NCI-H1694 treated with DMSO at 0.1 percent for 48 hours (cell line): ENCODE results near the gene UBFD1.
A peak's percentile ranks its signal among the peaks of the same experiment; 100 is the strongest.
"Not testable (repeated sequence)": the region's sequence is repeated elsewhere in the genome, so short reads cannot be mapped to it uniquely, and the experiment has no call there.

ENCODE experiments used
- DNase-seq: peaks from one replicate; lab custom pipeline; 2025; lab: John Stamatoyannopoulos, UW

The UBFD1 gene, protein sequence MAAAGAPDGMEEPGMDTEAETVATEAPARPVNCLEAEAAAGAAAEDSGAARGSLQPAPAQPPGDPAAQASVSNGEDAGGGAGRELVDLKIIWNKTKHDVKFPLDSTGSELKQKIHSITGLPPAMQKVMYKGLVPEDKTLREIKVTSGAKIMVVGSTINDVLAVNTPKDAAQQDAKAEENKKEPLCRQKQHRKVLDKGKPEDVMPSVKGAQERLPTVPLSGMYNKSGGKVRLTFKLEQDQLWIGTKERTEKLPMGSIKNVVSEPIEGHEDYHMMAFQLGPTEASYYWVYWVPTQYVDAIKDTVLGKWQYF

DNA sequence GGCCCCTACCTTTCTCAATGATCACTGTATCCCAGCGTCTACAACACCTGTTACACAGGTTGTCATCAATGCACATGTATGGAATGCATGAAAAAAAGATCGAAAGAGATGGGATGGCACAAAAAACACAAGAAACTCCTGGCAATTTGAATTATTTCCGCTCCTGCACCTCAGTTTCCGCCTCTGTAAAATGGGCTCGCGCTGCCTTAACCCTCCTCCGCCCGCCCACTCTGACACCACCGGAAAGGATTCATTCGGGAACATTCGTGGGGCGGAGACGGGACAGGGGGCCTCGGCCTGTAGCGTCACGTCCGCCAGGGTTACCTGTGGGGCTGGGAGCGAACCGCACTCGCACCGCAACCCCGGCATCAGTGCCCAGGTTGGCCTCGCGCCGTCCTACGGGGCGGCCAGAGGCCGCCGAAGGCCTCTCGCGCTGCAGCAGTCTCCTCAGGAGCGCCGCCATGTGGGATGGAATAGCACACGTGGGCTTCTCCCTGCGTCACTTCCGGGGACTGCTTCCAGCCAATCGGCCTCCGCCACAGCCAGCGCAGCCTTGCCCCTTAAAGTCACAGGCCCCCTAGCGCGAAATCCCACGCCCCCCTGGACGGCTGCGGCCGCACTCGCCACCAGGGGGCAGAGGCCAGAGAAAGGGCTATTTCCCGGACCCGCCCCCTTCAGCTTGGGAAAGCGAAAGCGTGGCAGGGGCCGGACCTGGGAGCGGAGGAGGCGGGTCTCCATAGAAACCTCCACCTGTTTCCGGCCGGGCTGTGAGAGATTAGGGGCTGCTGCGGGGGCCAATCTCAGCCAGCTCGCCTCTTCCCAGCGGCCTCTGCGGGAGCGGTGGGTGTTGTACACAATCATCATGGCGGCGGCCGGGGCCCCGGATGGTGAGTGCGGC, at the start of gene UBFD1, which contains the start of gene EARS2:
Gene UBFD1, plus strand, starts transcription at position 847 of the 898 bp plus-strand sequence. Its CDS starts 16 bp downstream, at position 863.
Gene EARS2, minus strand, starts transcription at position 470 of the 898 bp plus-strand sequence. Its CDS starts 7 bp downstream, at position 463.
- peak; percentile 98 for DNase-seq

DNA sequence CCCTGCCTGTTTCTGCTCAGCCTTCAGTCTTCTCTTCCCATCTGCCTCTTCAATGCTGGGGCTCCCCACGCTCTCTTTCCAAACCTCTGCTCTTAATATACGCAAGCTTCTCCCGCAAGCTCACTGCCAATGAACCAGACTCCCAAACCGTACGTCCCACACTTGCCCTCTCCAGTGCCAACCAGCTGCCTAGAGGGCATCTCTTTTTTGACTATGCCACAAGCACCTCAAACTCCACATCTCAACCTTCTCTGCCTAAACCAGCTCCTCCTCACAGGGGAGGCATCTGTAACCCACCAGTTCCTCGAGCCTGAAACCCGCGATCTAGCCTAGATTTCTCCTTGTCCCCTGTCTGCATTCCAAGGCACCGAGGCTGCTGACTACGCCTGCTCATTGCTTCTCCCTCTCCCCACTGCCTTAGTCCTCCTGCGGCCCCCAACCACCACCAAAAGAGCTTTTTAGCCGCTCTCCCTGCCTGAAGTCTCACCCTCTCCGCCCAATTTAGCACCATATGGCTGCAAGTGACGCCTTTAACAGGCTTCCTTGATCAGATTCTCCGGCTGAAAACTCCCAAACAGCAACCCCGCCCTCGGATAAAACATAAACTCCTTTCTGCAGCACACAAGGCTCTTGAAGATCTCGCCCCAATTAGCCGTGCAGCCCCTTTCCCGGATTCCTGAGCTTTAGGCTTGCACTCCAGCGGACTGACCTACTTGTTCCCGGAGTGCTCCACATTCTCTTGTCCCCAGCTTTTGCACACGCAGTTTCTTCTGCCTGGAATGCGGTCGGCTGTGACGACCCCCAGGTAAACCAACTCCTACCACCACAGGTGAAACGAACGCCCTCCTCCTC, 48.7 kb upstream of the UBFD1 start:
- DNase-seq, result peak; percentile 28

DNA sequence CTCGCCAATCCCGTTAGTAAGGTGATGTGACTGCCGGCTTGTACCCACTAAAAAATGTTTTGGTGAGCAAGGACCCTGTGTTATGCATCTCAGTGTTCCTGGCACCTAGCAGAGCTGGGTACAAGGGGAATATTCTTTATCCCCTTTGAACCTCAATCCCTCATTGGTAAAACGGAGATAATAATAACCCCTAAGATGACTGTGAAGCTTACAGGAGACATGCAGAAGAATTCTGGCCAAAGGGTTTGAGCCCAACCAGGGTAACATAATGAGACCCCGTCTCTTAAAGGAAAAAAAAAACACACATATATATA, 48.1 kb upstream of the UBFD1 start:
- no peak for DNase-seq

DNA sequence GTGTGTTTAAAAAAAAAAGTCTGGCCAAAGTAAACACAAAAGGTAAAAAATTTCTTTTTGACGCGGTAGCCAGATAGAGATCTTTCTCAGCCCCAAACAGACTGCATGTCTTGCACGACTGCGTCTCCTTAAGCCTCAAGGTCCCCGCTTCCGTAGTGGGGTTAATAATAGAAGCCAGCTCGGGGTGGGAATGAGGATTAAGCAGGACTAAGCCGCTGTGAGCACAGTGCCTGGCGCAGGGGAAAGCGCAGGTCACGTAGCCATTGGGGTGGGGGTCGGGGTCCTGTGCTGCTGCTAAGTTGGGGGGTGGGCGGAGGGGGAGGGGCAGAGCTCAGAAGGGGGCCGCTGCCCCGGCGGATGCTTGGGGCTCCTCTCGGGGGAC, 47.8 kb upstream of the UBFD1 start:
- peak; percentile 3 for DNase-seq

DNA sequence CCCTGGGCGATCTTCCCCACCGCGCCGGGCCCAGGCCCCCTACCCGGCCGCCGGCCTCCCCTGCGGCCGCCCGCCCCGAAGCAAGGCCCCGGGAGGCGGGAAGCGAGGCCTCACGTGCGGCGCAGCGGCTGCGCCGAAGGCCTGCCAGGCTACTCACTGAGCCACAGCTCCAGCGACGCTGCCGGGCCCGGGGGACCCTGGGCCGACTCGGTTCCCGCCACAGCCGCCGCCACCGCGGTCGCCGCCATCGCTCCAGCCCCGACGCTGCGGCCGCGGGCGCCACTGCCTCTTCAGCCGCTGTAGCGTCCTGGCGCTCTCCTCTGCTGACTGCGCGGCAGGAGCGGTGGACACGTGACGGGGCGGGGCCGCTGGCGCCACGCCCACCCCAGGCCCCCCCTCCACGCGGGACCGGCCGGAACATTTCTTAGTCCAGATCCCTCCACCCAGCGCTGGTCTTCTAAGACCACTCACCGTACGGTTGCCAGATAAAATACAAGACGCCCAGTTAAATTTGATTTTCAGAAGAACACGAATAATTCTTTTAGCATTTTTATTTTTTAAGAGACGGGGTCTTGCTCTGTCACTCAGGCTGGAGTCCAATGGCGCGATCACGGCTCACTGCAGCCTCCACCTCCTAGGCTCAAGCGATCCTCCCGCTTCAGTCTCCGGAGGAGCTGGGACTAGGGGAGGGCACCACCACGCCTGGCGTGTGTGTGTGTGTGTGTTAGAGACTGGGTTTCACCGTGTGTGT, 47.2 kb upstream of the UBFD1 start, which contains the start of gene GGA2:
Gene GGA2, minus strand, starts transcription at position 331 of the 751 bp plus-strand sequence. Its CDS starts 83 bp downstream, at position 248.
- peak; percentile 77 for DNase-seq

DNA sequence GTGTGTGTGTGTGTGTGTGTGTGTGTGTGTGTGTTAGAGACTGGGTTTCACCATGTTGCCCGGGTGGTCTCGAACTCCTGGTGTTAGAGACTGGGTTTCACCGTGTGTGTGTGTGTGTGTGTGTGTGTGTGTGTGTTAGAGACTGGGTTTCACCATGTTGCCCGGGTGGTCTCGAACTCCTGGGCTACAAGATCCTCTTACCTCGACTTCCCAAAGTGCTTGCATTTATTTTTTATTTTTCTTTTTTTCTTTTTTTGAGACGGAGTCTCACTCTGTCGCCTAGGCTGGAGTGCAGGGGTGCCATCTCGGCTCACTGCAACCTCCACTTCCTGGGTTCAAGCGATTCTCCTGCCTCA, 46.6 kb upstream of the UBFD1 start:
- DNase-seq, result not testable (repeated sequence)

DNA sequence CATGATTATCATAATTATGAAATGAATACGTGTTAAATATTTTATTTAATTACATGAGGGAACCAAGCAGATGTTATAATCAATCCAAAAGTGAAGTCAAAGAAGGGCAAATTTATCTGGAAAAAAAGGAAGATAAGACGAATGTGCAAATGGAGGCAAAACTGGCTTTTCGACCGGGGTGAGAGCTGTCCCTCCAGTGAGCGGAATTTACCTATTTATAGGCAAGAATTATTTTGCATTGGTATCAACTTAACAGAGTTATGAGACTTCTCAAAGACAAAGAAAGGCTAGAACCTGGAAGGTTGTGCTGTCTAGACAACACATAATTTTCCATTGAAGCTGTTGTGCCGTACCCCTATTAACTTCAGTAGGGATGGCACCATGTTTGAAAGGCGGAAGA, 45.8 kb upstream of the UBFD1 start:
- no peak for DNase-seq

DNA sequence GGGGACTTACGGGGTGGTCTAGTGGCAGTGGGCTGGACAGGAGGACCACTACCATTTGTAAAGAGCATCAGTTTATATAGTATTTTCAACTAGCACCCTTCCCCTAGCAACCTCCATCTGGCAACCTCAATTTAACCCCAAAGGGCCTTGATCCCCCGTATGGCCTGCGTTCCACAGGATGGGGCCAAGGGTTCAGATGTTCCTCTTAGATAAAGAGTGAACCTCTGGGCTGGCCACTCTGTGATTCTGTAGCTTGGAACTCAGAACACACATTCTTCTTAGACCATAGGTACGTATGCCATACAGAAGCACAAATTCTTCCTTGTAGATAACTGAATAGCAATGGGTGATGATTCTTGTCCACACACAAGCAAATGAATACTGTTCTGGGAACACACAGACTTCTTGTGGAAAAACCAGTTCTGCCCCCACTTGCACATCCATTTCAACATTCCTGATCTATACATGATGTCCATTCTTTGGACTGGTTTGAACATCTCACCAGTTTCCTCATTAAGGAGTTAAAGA, 45.3 kb upstream of the UBFD1 start:
- no peak for DNase-seq

DNA sequence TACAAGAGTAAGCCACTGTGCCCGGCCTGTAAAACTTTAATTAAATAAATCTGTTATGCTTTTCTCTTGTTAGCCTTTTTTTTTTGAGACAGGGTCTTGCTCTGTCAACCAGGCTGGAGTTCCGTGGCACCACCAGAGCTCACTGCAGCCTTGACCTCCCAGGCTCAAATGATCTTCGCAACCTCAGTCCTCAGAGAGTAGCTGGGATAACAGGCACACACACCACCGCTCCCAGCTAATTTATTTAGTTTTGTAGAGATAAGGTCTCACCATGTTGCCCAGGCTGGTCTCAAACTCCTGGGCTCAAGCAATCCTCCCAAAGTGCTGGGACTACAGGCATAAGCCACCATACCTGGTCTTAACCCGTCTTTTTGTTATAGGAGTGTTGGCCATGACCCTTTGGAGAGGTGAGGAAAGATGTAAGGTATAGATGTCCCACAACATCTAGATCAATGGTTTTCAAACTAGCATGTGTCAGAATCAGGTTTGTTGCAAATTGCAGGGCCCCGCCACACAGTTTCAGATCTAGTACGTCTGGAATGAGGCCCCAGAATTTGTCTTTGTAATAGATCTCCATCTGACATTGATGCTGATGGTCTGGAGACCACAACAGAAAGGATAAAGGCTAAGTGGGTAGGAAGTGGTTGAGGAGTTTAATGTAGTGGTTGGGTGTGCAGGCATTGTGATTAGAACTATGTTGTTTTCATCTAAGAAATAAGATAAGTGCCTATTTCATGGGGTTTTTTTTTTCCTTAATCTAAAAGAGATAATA, 43.0 kb upstream of the UBFD1 start:
- no peak for DNase-seq

DNA sequence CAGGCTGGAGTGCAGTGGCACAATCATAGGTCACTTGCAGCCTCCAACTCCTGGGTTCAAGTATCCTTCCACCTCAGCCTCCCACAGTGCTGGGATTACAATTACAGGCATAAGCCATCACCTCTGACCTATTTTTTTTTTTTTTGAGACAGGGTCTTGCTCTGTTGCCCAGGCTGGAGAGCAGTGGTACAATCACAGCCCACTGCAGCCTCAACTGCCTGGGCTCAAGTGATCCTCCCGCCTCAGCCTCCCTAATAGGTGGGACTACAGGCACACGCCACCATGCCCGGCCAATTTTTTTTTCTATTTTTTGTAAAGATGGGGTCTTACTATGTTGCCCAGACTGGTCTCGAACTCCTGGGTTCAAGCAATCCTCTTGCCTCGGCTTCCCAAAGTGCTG, 41.6 kb upstream of the UBFD1 start:
- DNase-seq, result no peak

DNA sequence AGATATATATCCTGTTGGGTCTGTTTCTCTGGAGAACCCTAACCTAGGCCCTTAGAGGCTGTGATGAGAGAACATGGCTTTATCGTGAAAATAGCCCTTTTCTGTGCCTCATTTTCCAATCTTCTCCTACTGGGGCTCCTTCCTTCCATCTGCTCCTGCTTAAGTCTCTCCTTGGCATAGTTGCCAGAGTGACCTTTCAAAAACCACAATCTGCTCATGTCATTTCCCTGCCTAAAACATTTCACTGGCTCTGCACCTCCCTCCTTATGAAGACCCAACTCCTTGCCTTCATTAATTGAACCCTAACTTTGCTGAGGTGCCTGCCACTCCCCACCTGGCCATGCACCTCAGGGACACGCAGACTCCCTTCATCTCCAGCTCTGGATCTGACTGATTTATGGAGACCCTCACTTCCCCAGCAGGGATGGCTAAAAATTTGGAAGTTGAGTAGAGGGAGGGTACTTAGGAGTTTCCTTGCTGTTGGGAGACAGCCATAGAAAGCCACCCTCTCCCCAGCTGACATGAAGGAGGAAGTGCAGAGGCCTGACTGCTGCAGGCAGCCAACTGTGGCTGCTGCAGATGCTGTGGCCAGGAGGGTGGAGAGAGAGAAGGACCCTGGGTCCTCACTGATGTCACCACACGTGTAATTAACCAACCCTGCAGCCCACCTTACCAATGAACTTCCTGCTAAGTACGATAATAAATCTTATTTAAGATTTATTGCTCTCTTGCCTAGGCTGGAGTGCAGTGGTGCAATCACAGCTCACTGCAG, 41.0 kb upstream of the UBFD1 start:
- DNase-seq, result no peak

DNA sequence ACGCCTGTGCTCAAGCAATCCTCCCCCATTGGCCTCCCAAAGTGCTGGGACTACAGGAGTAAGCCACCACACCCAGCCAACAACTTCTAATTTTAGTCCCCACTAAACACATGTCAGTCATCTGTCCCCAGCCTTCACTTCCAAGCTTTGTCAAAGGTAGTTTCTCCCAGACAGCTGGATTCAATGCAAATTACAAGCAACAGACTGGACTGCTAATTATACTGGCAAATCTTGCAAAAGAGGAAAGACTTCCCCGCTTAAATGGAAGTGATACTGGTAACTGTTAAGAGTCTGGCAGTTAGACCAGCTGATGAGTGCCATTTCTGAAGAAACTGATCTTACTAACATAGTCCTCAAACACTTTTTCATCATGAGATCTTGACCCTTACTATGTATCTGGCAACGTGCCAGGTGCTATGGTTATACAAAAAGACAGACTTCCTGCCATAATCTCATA, 39.1 kb upstream of the UBFD1 start:
- no peak for DNase-seq

DNA sequence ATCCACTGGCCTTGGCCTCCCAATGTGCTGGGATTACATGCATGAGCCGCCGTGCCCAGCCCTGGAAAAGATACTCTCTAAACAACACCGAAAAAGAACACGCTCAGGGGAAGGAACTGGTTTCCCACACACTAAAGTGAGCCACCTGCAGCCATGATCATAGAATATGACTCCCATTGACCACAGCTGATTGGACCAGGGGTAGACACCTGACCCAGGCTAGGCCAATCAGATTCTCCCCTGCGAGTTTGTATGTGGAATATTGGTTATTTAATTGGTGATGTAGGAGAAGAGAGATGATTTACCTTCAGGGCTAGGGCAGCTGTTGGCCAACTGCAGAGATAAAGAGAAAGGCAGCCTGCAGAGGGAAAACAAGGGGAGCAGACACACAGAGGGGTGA, 38.2 kb upstream of the UBFD1 start:
- DNase-seq, result no peak

DNA sequence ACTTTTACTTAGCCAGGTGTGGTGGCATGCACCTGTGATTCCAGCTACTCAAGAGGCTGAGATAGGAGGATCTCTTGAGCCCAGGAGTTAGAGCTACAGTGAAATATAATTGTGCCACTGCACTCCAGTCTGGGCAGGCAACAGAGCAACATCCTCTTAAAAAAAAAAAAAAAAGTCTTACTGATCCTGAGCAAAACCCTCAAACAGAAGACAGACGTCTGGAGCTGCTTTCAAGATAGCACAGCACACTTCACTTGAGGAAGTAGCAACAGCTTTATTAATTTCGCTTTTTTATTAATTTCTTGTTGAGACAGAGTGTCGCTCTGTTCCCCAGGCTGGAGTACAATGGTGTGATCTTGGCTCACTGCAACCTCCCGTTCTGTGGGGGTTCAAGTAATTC, 37.0 kb upstream of the UBFD1 start:
- no peak for DNase-seq

DNA sequence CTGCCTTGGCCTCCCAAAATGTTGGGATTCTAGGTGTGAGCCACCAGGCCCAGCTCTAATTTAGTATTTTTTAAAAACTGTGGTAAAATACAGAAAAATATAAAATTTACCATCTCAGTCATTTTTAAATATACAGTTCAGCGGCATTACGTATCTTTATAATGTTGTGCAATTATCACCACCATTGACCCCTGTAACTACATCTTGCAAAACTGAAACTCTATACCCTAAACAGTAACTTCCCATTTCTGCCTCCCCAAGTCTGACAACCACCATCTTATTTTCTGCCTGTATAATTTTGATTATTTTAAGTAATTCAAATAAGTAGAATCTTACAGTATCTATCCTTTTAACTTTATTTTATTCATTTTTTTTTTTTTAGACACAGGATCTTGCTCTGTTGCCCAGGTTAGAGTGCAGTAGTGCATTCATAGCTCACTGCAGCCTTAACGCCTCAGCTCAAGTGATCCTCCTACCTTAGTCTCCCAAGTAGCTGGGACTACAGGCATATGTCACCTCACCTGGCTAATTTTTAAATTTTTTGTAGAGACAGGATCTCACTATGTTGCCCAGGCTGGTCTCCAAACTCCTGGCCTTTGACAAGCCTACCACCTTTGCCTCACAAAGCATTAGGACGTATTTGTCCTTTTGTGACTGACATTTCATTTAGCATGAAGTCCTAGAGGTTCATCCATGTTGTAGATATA, 36.3 kb upstream of the UBFD1 start:
- no peak for DNase-seq

DNA sequence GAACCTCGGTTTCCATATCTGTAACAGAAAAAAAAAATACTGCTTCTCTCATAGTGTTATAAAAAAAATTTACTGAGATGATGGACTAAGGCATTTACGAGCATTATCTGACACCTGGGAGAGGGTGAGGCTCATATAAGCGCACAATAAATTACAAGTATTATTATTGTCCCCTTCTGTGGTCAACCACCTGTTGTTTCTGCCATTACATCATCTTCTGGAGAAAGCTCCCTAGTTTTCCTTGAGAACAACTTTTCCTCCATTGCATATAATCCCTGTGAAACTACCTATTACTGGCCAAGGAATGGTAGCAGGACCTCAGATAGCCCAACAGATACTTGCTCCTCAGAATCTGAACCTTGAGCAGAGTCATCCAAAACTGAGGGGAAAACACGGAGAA, 35.6 kb upstream of the UBFD1 start:
- DNase-seq, result no peak

DNA sequence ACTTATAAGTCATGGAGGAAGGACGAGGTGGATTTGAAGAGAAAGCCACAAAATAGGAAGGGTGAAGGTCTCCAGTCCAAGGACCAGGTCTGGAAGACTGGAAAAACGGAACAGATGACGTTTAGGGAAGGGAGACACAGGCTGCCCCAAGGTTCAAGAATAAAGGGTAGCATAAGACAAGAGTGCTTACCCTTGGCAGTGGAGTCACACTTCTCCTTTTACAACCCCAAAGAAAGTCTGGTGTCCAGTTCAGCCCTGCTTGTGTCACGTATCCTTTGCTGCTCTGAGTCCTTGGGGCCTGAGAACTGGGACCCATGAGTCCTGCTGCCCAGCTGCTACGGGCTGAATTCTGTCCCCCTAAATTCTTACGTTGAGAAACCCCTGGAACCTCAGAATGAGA, 34.2 kb upstream of the UBFD1 start:
- DNase-seq, result no peak

DNA sequence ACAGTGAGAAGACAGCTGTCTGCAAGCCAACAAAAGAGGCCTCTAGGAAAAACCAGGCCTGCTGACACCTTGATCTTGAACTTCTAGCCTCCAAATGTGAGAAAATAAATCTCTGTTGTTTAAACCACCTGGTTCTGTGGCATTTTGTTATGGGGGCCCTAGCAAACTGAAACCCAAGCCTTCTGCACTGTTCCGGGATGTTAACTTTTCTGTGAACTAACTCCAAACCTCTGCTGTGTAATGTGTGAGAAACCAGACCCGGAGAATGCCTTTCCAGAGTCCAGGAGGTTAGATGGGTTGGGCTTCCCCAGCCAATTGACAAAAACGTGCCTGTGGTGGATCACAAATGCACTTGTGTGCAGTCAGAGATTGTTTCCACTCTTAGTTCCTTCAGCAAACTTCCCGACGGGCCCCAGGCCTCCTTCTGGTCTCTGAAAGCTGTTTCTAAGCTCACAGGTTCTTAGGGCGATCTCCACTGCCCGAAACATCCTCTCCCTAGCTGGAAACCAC, 33.6 kb upstream of the UBFD1 start:
- no peak for DNase-seq

DNA sequence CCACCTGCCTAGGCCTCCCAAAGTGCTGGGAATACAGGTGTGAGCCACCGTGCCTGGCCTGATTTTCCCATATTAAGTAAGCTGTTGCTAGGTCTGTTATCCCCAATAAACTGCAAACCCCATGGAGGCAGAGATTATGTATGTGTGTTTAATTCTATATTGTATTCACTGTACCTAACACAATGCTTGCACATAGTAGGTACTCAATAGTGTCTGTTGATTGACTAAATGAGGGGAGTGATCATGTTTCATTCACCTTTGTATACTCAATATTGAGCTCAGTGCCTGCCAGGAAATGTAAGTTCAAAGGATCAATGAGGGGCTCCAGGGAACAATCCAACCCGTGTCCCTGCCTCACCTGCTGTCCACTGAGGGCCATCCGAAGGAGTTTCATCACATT, 32.6 kb upstream of the UBFD1 start:
- DNase-seq, result no peak
